H1 (cell line): ENCODE results near the gene VWF. TPM values are rescaled to one million over a fixed set of nuclear protein-coding genes. Genes with fewer than 3 reads are reported as not detected.
A peak's percentile ranks its signal among the peaks of the same experiment; 100 is the strongest.

Source experiments
- CTCF ChIA-PET: fragments of 300-600 bp; sonication (Branson Sonifier 250); formaldehyde crosslinking; loops from one replicate; lab custom pipeline; 2021; ENCODE audit not compliant: partially characterized antibody; lab: Charles Lee
- POLR2A ChIA-PET: fragments of 300-600 bp; sonication (Branson Sonifier 250); formaldehyde crosslinking; loops from one replicate; lab custom pipeline; 2021; ENCODE audit warnings: inconsistent platforms; ENCODE audit not compliant: partially characterized antibody; lab: Charles Lee
- DNase-seq, 2 experiments: peaks; one replicate each; pipeline versions ENCODE4 v3.0.0 to v3.0.0-alpha.2; 2010 to 2022; ENCODE audit warnings: low spot score in 2 of 2, low read depth in 1 of 2, mixed read lengths in 1 of 2
- FAIRE-seq: peaks from 2 replicates; lab custom pipeline; 2011; peaks lifted over from hg19 to GRCh38; lab: Jason Lieb, UNC
- H2AFZ ChIP-seq: 2 replicates; pipeline ENCODE4 v1.8.1; 2012; ENCODE audit warnings: low read length, inconsistent platforms
- H2AK5ac ChIP-seq: 2 replicates; pipeline ENCODE4 v1.6.1; 2013; ENCODE audit warnings: low read depth, low read length
- H2BK120ac ChIP-seq: replicated peaks from 2 replicates; pipeline ENCODE3; 2013; ENCODE audit warnings: low read depth, low read length, inconsistent platforms
- H2BK12ac ChIP-seq: 2 replicates; pipeline ENCODE4 v1.6.1; 2013; ENCODE audit warnings: low read depth, low read length
- H2BK15ac ChIP-seq: 2 replicates; pipeline ENCODE4 v1.6.1; 2013; ENCODE audit warnings: low read length
- H2BK20ac ChIP-seq: 2 replicates; pipeline ENCODE4 v1.6.1; 2013; ENCODE audit warnings: low read length
- H2BK5ac ChIP-seq: 2 replicates; pipeline ENCODE4 v1.6.1; 2013; ENCODE audit warnings: low read depth, low read length
- H3K14ac ChIP-seq: 2 replicates; pipeline ENCODE4 v1.6.1; 2013; ENCODE audit warnings: inconsistent platforms; ENCODE audit not compliant: insufficient read length
- H3K18ac ChIP-seq: 2 replicates; pipeline ENCODE4 v1.6.1; 2013; ENCODE audit warnings: low read length; ENCODE audit errors: extremely low read depth
- H3K23ac ChIP-seq: 2 replicates; pipeline ENCODE4 v1.6.1; 2013; ENCODE audit warnings: inconsistent platforms; ENCODE audit not compliant: insufficient read length
- H3K23me2 ChIP-seq: 2 replicates; pipeline ENCODE4 v1.6.1; 2013; ENCODE audit warnings: low read depth, low read length
- H3K27ac ChIP-seq: 2 replicates; pipeline ENCODE4 v1.6.1; 2011; ENCODE audit warnings: low read depth, low read length, inconsistent platforms
- H3K27me3 ChIP-seq, 4 experiments: replicated peaks in 1 of 4; 1 replicate in 1 of 4; 2 replicates in 3 of 4; pipeline versions ENCODE4 v1.6.1 to v1.8.1; 2011 to 2013; ENCODE audit warnings: low read length in 3 of 4, mild to moderate bottlenecking in 3 of 4, inconsistent platforms in 2 of 4, mixed read lengths in 2 of 4, moderate library complexity in 1 of 4; ENCODE audit not compliant: control insufficient read depth in 3 of 4, insufficient read depth in 3 of 4; ENCODE audit errors: extremely low read depth in 1 of 4
- H3K36me3 ChIP-seq, 4 experiments: 2 replicates each; pipeline versions ENCODE4 v1.6.1 to v1.8.1; 2011 to 2013; ENCODE audit warnings: mild to moderate bottlenecking in 4 of 4, low read length in 3 of 4, moderate library complexity in 2 of 4, control low read depth in 1 of 4, inconsistent platforms in 1 of 4; ENCODE audit not compliant: insufficient read depth in 4 of 4, control insufficient read depth in 2 of 4
- H3K4ac ChIP-seq: replicated peaks from 2 replicates; pipeline ENCODE3; 2013; ENCODE audit warnings: low read length, low read depth, mixed read lengths, inconsistent platforms; ENCODE audit not compliant: insufficient read length
- H3K4me1 ChIP-seq, 4 experiments: replicated peaks in 1 of 4; 1 replicate in 1 of 4; 2 replicates in 3 of 4; pipeline versions ENCODE4 v1.6.1 to v1.8.1; 2011 to 2013; ENCODE audit warnings: low read length in 3 of 4, inconsistent platforms in 2 of 4, mixed read lengths in 1 of 4; ENCODE audit not compliant: insufficient read depth in 4 of 4, control insufficient read depth in 3 of 4
- H3K4me2 ChIP-seq, 2 experiments: 2 replicates each; pipeline versions ENCODE4 v1.6.1 to v1.8.1; 2011 to 2013; ENCODE audit warnings: low read depth in 2 of 2, low read length in 2 of 2, control low read depth in 1 of 2, inconsistent platforms in 1 of 2, mild to moderate bottlenecking in 1 of 2; ENCODE audit not compliant: insufficient read depth in 1 of 2
- H3K4me3 ChIP-seq, 4 experiments: fragments of 200-600, 300-600 bp in 1 of 4; sonication (generic), shearing (Covaris generic), sonication (Bioruptor Twin) in 1 of 4; 2 replicates each; pipeline versions ENCODE4 v1.5.1 to v1.8.1; 2011 to 2016; ENCODE audit warnings: low read length in 4 of 4, low read depth in 3 of 4, control low read depth in 2 of 4, inconsistent platforms in 2 of 4, mild to moderate bottlenecking in 2 of 4, mixed read lengths in 1 of 4, moderate library complexity in 1 of 4; ENCODE audit not compliant: insufficient read depth in 2 of 4; ENCODE audit errors: extremely low read depth in 1 of 4
- H3K56ac ChIP-seq: replicated peaks from 2 replicates; pipeline ENCODE3; 2013; ENCODE audit warnings: low read depth, mild to moderate bottlenecking, mixed read lengths, low read length, inconsistent platforms; ENCODE audit not compliant: insufficient read length
- H3K79me1 ChIP-seq: 2 replicates; pipeline ENCODE4 v1.6.1; 2013; ENCODE audit warnings: low read depth, low read length, control low read depth
- H3K79me2 ChIP-seq, 2 experiments: 2 replicates each; pipeline versions ENCODE4 v1.6.1 to v1.8.1; 2012 to 2013; ENCODE audit warnings: low read length in 2 of 2, mild to moderate bottlenecking in 2 of 2, inconsistent platforms in 1 of 2; ENCODE audit not compliant: insufficient read depth in 2 of 2, control insufficient read depth in 1 of 2
- H3K9ac ChIP-seq, 4 experiments: replicated peaks in 1 of 4; 1 replicate in 1 of 4; 2 replicates in 3 of 4; pipeline versions ENCODE4 v1.6.1 to v1.8.1; 2011 to 2013; ENCODE audit warnings: low read depth in 3 of 4, low read length in 3 of 4, control low read depth in 2 of 4, mild to moderate bottlenecking in 2 of 4, moderate library complexity in 2 of 4, inconsistent platforms in 1 of 4; ENCODE audit errors: extremely low read depth in 1 of 4
- H3K9me3 ChIP-seq, 2 experiments: 2 replicates each; pipeline versions ENCODE4 v1.6.1 to v1.8.1; 2012 to 2013; ENCODE audit warnings: mild to moderate bottlenecking in 2 of 2, moderate library complexity in 2 of 2, control low read depth in 1 of 2, inconsistent platforms in 1 of 2, low read depth in 1 of 2, low read length in 1 of 2, mixed read lengths in 1 of 2; ENCODE audit not compliant: insufficient read depth in 2 of 2
- H4K20me1 ChIP-seq, 2 experiments: replicated peaks in 1 of 2; 2 replicates each; pipeline versions ENCODE3 to v1.8.1; 2011 to 2013; ENCODE audit warnings: inconsistent platforms in 2 of 2, low read length in 2 of 2, mild to moderate bottlenecking in 1 of 2; ENCODE audit not compliant: insufficient read depth in 2 of 2, control insufficient read depth in 1 of 2
- H4K5ac ChIP-seq: 2 replicates; pipeline ENCODE4 v1.6.1; 2013; ENCODE audit warnings: low read length, low read depth, mixed read lengths, inconsistent platforms; ENCODE audit not compliant: insufficient read length
- H4K8ac ChIP-seq: 2 replicates; pipeline ENCODE4 v1.8.0; 2013; ENCODE audit warnings: mild to moderate bottlenecking, moderate library complexity, low read length, inconsistent platforms; ENCODE audit not compliant: insufficient read depth; ENCODE audit errors: extremely low read depth
- H4K91ac ChIP-seq: replicated peaks from 2 replicates; pipeline ENCODE3; 2013; ENCODE audit warnings: low read length, mixed read lengths, inconsistent platforms; ENCODE audit not compliant: insufficient read length
- CBX5 ChIP-seq: fragments of 300-800, 300-1000 bp; sonication (generic); IDR thresholded peaks from 2 replicates; pipeline ENCODE4 v1.7.1; 2016; ENCODE audit warnings: antibody characterized with exemption, low read length, low read depth
- CHD2 ChIP-seq: IDR thresholded peaks from 2 replicates; pipeline ENCODE4 v1.6.1; 2012; ENCODE audit warnings: low read length, improper control_type of control experiment
- CTCF ChIP-seq, 3 experiments: IDR thresholded peaks; 1 replicate in 2 of 3; 2 replicates in 1 of 3; pipeline versions ENCODE4 v1.5.1 to v1.6.1; 2011; ENCODE audit warnings: low read length in 3 of 3, mild to moderate bottlenecking in 3 of 3, inconsistent platforms in 2 of 3, low read depth in 1 of 3, moderate library complexity in 1 of 3; ENCODE audit not compliant: insufficient read depth in 1 of 3; ENCODE audit errors: control extremely low read depth in 1 of 3
- EP300 ChIP-seq, 2 experiments: IDR thresholded peaks; 1 replicate in 1 of 2; 2 replicates in 1 of 2; pipeline ENCODE4 v1.6.1; 2011 to 2012; ENCODE audit warnings: low read depth in 2 of 2, low read length in 2 of 2, mild to moderate bottlenecking in 2 of 2, borderline replicate concordance in 1 of 2, inconsistent platforms in 1 of 2, moderate library complexity in 1 of 2
- EZH2 ChIP-seq: fragments of 200-600 bp; sonication (generic); IDR thresholded peaks from 2 replicates; pipeline ENCODE4 v1.7.1; 2012; ENCODE audit warnings: low read depth, mild to moderate bottlenecking, moderate library complexity, low read length, inconsistent platforms; ENCODE audit not compliant: severe bottlenecking
- NANOG ChIP-seq: IDR thresholded peaks from 2 replicates; pipeline ENCODE4 v1.6.1; 2011; ENCODE audit warnings: low read length, low read depth, mild to moderate bottlenecking, inconsistent platforms; ENCODE audit not compliant: insufficient read depth, poor library complexity, severe bottlenecking
- NRF1 ChIP-seq: IDR thresholded peaks from 2 replicates; pipeline ENCODE4 v1.6.1; 2011; ENCODE audit warnings: mild to moderate bottlenecking, low read depth, low read length, improper control_type of control experiment
- POU5F1 ChIP-seq: IDR thresholded peaks from 2 replicates; pipeline ENCODE4 v1.6.1; 2011; ENCODE audit warnings: low read depth, mild to moderate bottlenecking, low read length, moderate library complexity
- SAP30 ChIP-seq: fragments of 300-600 bp; sonication (generic); IDR thresholded peaks from 2 replicates; pipeline ENCODE4 v1.7.1; 2012; ENCODE audit warnings: low read length, moderate library complexity, mild to moderate bottlenecking, inconsistent platforms; ENCODE audit not compliant: insufficient read depth, insufficient replicate concordance
- SRF ChIP-seq: IDR thresholded peaks from 2 replicates; pipeline ENCODE4 v1.6.1; 2011; ENCODE audit warnings: mild to moderate bottlenecking, low read depth, low read length, moderate library complexity
- TAF7 ChIP-seq: optimal IDR thresholded peaks from 2 replicates; pipeline ENCODE3; 2011; ENCODE audit warnings: low read depth, mild to moderate bottlenecking, inconsistent platforms, low read length, moderate library complexity, borderline replicate concordance
- WGBS, 2 experiments: shearing (Covaris generic) in 1 of 2; methylation state at CpG; one replicate each; pipeline versions ENCODE4 v1.1.6 to v1.1.7; 2013 to 2015; ENCODE audit warnings: low lambda C conversion rate in 2 of 2, mixed read lengths in 2 of 2, inconsistent platforms in 1 of 2, low coverage in 1 of 2, missing lambda C conversion rate in 1 of 2; ENCODE audit not compliant: insufficient replicate concordance in 2 of 2, insufficient coverage in 1 of 2, insufficient read length in 1 of 2; ENCODE audit errors: extremely low coverage in 1 of 2, missing lambda C conversion rate in 1 of 2; 5-methylcytosine and 5-hydroxymethylcytosine counted together
- polyA plus RNA-seq, 7 experiments: library from polyadenylated mRNA; depleted of rRNA in 3 of 7; stranded (reverse) in 5 of 7; unstranded in 2 of 7; fragments of >200 nt in 5 of 7; fragments of 200-250 nt in 2 of 7; gene quantifications; 1 replicate in 5 of 7; 2 replicates in 1 of 7; 4 replicates in 1 of 7; pipeline versions ENCODE4 v1.2.1 to v1.2.3, GENCODE V29; 2011 to 2013; ENCODE audit warnings: missing spikeins in 2 of 7, mixed read lengths in 2 of 7
- total RNA-seq: library from RNA; stranded (reverse); fragmentation: NEBNext Ultra II Directional; extraction: Animal tissue kit (Norgen Biotek cat#: 25700); gene quantifications from 2 replicates; pipeline ENCODE4 v1.2.1, GENCODE V29; 2021

The VWF gene
- total and polyA plus RNA-seq, 2 of the 8 experiments (the other 6 are each of a cell fraction or from before 2014, with no cell fraction given), result 0.39 to 0.60 TPM

DNA sequence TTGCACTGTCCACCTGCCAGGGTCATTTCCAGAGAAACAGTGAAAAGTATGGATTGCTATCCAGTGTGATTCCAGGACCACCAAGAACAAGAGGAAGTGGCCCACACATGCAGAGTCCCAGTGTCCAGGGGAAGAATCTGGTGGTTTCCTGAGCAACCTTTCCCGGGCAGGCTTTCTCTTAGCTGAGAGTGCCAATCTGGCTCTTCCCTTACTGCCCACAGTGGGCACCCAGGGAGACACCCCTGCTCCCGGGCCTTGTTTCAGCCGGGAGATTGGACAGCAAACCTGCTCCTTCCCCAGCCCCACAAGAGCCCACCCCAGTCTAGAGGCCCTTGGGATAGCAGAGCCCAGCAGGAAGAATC, 62.1 kb downstream of the VWF start:
- ChIA-PET CTCF (interaction anchor here (1.1 to 12.1 kb wide), 8 partner anchors 8 to 223 kb away, joined by 3 to 130 read pairs (median 11); no protein-coding TSS in a partner anchor), POLR2A (no interaction called here)
- H3K4me3 ChIP-seq, result no peak overlapping the region
- no peak overlapping the region for H2AK5ac ChIP-seq
- H4K91ac ChIP-seq, result no peak overlapping the region
- WGBS, 2 experiments, result 89% methylated on average over 3 of the region's 3 CpGs; no CpG with 5 or more reads in 1 of the 2 experiments
- FAIRE-seq, result no peak
- no peaks in the 10 kb centered on the region for H3K79me2 ChIP-seq
- no peaks in the 10 kb centered on the region for H3K23me2 ChIP-seq
- H3K4me1 ChIP-seq, result peaks cover 7 to 9% (median 7%) of the 10 kb centered on the region in 4 experiments
- no peak overlapping the region for H3K4me2 ChIP-seq
- no peak overlapping the region for H3K23ac ChIP-seq
- no peak overlapping the region for H3K56ac ChIP-seq
- no peak overlapping the region for H2AFZ ChIP-seq
- H3K18ac ChIP-seq, result no peak overlapping the region
- peaks cover 0 to 3% (median 0%) of the 10 kb centered on the region in 4 experiments; a peak in 1 of 7 replicates for H3K27me3 ChIP-seq
- H2BK12ac ChIP-seq, result no peak overlapping the region
- no peak overlapping the region for H3K4ac ChIP-seq
- H2BK20ac ChIP-seq, result no peak overlapping the region
- H4K8ac ChIP-seq, result no peak overlapping the region
- no peak overlapping the region for H3K14ac ChIP-seq
- H3K9me3 ChIP-seq, result no peaks in the 10 kb centered on the region
- H2BK5ac ChIP-seq, result no peak overlapping the region
- no peak overlapping the region for H3K9ac ChIP-seq
- no peak overlapping the region for H2BK120ac ChIP-seq
- H3K79me1 ChIP-seq, result no peaks in the 10 kb centered on the region
- no peak overlapping the region for H4K5ac ChIP-seq
- no peaks in the 10 kb centered on the region for H3K36me3 ChIP-seq
- H2BK15ac ChIP-seq, result peak overlapping the region; percentile 46; the same call in 1 of the 2 replicates
- no peak overlapping the region for H3K27ac ChIP-seq
- no peaks in the 10 kb centered on the region for H4K20me1 ChIP-seq
- DNase-seq, result no peak
- TF ChIP-seq TAF7, result no peak
- TF ChIP-seq CBX5, result no peak
- no peak for TF ChIP-seq CHD2
- TF ChIP-seq SAP30, result no peak
- no peak for TF ChIP-seq EP300 (IDR thresholded peaks at IDR 0.05; ENCODE audit: borderline replicate concordance in 1 of 2, low read depth in 2 of 2, low read length in 2 of 2)
- no peak for TF ChIP-seq POU5F1
- TF ChIP-seq CTCF (IDR thresholded peaks at IDR 0.05; ENCODE audit: control extremely low read depth in 1 of 3, insufficient read depth in 1 of 3, low read depth in 1 of 3, low read length in 3 of 3), result no peak
- no peak for TF ChIP-seq SRF
- TF ChIP-seq NRF1, result no peak
- no peak for TF ChIP-seq NANOG
- no peak for TF ChIP-seq EZH2
